Kidney capillary endothelial cell (primary cell): ENCODE measurements around the gene VPS41.
A peak's percentile ranks its signal among the peaks of the same experiment; 100 is the strongest.

Experiments used
- DNase-seq: peaks from one replicate; pipeline ENCODE4 v3.0.0-alpha.2; 2018; ENCODE audit warnings: low spot score

The VPS41 gene

DNA sequence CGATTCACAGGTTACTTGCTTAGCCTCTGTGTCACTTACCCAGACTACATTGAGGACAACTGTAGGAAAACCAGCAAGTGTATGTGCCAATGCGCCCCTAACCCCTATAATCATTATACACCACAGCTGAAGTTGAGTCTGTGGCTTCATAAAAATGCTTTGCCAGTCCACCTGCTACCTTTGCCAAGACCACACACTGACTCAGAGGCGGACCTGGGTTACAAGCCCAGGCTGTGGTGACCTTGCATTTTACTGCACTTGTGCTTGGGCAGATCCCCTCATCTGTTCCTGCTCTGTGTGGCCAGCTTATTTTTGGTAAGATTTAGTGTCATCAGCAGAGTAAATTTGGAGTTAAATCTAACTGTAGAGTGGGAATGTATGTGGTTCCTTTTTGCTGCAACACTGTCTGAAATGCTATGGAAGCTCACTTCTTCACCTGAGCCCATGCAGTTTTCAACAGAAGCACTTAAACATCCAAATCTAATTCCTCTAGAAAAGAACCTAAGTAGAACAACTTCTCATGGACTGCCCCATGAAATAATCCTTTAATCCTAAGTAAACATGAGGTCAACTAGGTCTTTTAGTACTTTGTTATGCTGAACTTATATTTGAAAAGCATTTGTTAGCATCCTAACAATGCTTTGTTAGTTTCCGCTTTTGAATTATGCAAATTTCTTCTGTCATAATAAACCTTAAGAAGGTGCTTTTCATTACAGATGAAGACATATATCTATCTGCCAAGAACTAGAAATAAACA, 181.6 kb downstream of the VPS41 start:
- DNase-seq, result no peak

DNA sequence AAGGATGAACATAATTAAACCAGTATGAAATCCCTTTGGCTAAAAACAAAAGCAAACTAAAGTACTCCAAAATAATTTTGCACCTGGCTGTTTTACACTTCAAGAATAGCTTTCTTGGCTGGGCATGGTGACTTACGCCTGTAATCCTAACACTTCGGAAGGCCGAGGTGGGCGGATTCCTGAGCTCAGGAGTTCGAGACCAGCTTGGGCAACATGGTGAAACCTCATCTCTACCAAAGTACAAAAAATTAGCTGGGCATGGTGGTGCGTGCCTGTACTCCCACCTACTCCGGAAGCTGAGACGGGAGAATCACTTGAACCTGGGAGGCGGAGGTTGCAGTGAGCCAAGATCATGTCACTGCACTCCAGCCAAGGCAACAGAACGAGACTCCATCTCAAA, 185.7 kb downstream of the VPS41 start:
- DNase-seq, result no peak

DNA sequence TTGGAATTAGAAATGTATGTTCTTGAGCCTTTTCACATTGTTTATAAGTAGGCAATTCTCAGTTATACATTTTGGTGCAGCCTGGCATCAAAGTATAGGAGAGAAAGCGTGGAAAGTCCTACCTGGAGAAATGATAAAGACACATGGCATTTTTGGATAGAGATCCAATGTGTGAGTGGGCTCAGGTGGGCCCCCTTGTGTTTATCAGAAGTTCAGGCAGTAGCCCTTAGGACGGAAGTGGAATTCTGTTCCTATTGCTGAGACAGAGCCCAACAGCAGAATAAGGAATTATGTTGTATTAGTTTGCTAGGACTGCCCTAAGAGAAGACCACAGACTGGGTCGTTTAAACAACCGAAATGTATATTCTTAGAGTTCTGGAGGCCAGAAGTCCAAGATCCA, 192.6 kb downstream of the VPS41 start:
- no peak for DNase-seq

DNA sequence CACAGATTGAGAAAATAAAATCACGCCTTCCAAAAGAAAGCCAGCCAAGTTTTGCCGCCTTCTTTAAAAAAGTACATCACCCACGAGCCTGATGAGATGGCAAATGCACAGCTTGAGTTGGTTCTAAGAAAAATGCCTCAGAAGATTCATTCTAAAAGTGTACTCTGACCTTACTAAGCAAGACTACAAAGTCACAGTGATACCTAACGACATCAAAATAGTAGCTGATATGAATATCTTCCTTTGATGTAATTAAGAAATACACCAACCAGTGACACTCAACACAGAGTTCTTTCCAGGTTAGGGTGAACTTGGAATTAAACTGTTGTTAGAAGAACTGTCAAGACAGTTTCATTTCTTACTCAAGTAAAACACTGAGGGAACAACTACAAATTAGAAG, 199.9 kb downstream of the VPS41 start:
- DNase-seq, result no peak

DNA sequence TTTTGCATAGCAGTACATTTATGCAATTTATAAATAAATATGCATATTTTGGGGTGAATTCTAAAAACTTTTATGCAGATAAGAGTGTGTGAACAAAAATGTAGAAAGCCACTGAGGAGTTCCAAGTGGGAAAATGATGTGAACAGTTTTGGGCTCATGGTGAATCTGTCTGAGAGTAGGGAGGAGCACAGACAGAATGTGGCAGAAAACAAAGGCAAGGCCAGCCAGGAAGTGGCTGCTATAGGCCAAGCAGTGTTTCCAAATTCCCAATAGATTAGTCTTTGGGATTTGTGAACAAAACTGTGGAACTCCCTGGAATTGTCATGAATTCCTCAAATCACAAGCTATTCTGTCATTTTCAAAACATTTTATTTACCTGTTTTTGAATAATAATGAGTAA, 204.2 kb downstream of the VPS41 start:
- no peak for DNase-seq

DNA sequence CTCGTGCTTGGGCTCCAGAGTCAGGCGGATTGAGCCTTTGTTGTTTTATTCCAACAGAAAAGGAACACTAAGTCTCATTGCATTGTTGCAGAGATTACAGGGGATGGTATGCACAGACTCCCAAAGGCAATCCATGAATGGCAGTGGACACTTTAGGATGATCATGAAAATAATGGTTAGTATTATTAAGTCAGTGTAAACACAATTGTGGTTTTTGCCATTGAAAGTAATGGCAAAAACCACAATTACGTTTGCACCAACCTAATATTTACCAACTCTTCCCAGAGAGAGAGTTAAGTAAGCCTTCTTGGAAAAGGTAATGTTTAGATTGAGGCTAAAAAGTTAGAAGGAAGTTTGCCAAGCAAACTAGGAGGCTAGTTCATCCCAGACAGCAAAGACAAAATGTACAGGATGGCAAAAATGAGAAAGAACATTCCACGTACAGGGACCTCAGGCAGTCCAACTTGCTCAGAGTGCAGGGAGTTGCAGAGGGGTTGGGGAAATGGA, 204.9 kb downstream of the VPS41 start:
- no peak for DNase-seq

DNA sequence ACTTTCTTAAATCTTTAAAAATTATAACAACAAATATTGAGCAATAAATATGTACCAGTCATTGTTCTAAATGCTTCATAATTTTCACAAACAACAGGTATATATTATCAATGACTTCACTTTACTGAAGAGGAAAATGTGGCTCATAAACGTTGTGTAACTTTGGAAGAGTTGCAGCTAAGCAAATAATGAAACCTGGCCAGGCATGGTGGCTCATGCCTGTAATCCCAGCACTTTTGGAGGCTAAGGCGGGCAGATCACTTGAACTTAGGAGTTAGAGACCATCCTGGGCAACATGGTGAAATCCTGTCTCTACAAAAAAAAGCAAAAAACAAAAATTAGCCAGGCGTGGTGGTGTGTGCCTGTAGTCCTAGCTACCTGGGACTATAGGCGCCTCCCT, 205.9 kb downstream of the VPS41 start:
- DNase-seq, result no peak

DNA sequence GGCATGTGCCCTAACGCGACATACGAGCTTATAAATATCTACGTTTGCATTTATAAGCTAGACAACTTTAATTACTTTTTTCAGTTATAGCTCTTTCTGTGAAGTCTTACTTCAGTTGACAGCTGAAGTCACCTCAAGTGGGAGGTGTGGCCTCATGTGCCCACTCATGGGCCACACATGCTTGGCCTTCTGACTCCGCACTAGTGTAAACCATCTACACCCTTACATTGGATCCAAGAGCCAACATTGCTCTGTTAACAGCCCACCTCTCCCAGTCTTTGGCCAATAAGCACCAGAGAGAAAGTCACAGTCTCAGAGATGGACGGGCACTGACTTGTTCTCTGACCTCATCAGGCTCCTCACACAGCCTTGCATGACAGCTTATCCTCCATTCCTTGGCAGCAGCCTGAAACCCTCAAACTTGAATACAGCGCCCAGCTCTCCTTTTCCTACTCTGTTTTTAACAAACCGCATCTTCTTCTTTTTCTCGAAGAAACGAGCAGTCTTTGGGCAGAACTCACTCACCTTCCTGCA, 206.9 kb downstream of the VPS41 start:
- DNase-seq, result no peak

DNA sequence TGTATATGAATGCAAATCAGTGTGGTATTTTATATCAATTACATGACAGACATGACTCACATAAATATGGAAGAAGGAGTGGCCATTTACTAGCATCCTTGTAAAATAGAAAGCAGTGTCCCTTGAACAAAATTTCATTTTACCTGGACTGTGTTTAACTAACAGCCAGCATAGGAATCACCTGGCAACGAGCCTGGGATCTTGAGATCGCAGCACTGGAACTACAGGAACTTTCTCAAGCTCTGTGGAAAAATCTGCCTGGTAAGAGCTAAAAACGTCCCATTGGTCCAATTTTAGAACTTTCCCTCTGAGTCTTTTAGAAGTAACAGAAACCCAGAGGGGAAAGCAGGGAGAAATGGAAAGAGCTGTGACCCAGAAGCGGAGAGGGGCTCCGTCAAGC, 208.9 kb downstream of the VPS41 start:
- no peak for DNase-seq

DNA sequence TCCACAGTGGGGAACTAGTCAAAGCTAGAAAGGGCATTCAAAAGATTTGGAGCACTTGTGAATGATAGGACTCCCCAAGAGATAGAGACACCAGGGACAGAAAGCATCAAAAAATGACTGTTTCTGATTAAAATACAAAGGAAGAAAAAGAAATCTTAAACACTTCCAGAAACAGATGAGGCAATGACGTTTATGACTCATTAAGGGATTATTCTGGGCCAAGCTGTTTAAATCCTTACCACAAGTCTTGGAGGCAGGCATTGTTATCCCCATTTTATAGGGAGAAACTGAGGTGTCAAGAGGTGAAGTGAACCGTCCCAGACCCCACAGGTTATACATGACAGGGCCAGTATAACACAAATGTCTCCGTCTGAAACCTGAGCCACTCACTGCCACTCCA, 209.5 kb downstream of the VPS41 start:
- no peak for DNase-seq

DNA sequence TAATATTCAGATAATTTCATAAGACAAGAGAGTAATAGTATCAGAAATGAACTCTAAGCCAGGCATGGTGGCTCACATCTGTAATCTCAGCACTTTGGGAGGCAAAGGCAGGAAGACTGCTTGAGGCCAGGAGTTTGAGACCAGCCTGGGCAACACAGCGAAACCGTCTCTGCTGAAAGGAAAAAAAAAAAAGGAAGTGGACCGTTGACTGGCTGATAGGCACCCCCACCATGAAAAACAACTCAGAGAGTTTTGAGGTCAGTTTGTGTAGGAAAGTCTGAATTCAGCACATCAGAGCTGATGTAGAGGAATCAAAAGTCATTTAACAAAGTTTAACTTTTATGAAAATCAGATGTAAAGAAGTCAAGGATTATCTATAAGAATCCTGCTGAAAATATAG, 214.7 kb downstream of the VPS41 start:
- no peak for DNase-seq

DNA sequence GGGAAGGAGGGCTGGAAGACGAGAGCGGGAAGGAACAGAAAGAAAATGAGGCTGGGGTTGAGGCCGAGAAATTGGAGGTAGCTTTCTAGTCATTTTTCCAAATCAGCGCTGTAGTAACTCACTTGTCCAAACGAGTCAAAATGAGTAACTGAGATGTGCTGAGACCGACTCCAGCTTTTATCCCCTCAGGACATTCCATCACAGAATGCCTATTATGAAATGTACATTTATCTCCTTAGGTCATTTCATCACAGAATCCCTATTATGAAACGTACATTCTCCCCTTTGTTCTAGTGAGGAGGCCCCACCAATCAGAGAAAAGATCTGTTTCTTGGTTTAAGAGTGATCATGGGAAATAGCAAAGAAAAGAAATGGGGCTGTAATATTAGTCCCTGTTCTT, 222.1 kb downstream of the VPS41 start:
- no peak for DNase-seq

DNA sequence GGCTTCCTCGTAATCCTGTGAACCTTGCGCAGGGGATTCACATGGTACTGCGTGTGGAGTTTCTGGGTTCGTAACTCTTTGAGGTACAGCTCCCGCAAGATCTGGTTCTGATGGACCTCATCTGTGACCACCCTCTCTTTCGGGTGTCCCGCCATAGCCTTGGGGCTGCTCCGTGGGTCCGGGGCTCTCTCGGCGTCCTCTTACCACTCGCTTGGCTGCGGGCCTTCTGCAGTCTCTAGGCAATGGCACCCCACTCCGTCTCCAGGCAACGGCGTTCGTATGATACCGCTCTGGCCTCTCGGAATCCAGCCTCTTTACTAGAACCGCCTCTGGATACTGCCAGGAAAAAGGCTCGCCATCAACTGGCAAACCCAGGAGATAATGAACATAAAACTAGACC, 223.1 kb downstream of the VPS41 start:
- no peak for DNase-seq

DNA sequence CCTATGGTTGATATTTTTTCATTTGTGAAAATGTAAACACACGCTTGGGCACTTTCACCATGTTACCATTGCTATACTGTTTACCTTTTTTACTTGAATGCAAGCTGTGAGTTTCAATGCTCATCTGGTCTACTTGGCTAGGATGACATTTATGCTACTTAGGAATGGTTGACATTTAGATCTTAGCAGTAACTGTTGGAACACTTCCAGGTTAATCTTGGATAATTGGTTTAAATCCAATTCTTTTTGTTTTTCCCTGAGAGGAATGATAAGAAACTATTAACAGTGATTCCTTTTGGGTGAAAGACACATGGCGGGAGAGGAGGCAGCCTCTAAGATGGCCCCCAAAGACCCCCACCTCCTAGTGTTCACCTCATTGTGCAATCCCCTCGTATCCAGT, 226.4 kb downstream of the VPS41 start:
- no peak for DNase-seq

DNA sequence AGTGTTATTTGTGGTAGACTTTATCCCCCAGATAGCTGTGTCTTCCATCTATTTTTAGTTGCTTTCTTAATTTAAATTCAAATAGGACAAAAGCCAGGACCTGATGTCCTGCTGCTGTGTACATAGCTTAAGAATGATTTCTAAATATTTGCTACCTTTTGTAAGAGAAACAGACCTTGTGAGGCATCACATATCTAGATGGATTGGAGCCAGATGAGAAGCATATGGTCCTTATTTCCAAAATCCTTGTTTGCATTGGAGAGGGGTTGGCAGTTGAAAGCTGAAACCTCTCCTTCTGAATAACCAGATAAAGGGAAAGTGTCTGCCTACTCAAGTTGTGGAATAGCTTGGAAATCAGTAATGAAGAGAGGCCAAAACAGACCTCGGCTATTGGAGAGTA, 227.1 kb downstream of the VPS41 start:
- DNase-seq, result no peak

DNA sequence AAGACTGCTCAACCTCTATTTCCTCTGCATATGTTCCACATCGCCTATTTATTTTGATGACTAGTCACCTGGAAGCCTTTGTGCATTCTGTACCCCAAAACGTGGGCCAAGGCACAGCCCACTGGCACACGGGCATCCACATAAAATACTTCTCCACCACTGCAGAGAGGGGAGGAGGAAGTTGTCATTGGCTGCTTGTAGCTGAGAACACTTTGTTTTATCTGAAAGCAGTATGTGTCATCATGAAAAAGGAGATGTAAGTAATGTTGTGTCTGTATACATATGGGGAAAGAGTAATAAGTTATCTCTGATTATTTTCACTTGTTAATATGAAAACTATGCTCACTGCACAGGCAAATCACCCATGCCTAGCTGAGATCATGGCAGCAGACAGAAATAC, 229.6 kb downstream of the VPS41 start:
- DNase-seq, result no peak

DNA sequence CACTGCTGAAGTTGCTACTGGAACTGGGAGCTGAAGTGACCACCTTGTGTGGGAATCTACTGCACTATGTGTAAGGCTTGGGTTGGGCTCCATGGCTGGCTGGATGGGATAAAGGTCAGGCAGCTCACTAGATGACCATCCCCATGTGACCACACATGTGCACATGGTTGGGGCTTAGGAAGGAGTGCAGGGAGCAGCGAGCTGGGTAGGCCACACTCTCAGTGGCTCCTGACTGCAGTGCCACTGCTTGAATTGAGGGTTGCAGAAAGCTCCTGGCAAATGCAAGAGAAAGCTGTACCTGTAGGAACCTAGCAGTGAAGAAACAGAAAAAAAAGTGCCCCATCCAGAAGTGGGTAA, 230.3 kb downstream of the VPS41 start:
- no peak for DNase-seq

DNA sequence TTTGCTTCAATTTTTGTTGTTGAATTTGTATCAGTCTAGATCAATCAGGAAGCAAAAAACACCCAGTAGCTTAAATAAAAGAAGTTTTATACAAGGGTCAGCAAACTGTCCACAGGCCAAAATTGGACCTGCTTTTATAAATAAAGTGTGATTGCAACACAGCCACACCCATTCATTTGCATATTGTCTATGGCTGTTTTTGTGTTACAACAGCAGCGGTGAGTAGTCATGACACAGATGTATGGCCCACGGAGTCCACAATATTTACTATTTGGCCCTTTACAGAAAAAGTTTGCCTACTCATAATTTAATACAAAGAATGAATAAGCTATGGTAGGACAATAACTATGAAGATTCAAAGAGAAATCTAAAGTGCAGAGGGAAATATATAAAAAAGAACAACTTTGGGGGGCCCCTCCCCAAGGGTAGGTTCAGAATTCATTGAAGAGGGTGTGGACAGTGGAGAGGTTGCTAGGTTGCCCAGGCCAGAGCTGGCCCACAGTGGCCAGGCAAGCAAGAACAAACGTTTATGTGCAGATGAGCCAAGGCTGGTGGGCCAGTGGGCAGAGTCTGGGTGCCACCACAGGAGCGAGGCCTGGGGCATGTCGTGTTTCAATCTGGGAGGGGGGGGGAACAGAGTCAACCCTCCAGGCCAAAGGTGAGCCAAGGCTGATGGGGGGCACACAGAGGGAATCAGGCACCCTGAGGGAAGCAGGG, 230.9 kb downstream of the VPS41 start:
- no peak for DNase-seq

DNA sequence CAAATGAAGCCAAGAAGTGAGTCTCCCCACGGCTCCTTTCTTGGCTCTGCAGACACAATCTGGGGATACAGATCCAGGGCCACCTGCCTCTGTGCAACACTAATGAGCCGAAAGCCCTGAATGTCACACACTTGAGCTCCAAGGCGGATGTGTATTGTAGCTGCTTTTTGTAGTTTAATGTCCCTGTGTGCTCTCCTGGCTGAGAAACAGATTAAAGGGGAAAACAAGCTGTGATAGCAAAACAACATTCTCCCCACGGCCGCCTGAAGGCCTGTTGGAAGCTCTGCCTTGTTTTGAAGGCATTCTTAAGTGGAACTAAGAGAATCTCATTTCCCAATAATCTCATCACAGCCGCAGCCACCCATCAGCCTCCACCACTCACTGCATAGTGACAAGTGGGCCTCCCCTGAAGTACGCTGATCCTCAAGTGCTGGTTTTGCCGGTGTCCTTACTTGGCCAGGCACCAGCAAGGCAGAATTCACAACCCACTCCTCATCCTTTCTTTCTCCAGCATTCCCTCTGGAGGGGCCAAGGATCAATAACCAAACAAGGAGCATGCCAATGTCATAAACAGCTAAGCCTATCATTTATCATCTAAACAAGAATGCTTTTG, 233.4 kb downstream of the VPS41 start:
- no peak for DNase-seq

DNA sequence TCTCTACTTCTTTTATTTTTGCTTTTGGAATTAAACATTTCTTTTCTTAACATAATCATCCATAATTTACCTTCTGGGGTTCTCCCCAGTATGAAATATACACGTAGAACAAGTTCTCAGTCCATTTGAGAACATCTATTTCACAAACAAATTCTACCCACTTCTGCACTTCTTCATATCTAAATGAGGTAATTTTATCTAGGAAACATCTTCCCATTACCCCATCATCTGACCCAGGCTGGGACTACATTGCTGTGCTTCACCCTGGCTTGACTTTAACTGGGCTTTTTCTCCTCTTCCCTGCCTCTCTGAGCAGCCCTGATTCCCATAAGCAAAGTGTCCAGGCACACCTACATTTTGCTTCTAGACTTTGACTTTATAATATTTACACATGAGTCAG, 234.5 kb downstream of the VPS41 start:
- no peak for DNase-seq

DNA sequence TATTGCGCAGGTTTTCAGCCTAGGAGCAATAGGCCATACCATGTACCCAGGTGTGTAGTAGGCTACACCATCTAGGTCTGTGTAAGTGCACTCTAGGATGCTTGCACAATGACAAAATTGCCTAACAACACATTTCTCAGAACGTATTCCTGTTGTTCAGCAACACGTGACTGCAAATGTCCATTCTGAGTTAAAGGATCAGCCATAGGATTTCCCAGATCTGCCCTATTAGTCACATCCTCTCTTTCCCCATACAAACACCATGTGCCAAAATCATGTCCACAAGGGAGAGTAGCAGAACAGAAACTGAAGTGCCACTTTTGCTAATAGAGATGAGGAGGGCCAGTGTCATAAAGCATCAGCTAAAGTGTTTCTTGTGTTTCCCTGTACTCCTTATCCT, 235.2 kb downstream of the VPS41 start:
- DNase-seq, result peak; percentile 33
